GM13976 (cell line): ENCODE measurements around the gene TRIM37.

ENCODE experiments used
- DNase-seq: peaks from one replicate; pipeline ENCODE4 v3.0.0; 2012; ENCODE audit warnings: low spot score
- in situ Hi-C: fragments of 300-500 bp; cut with MboI; formaldehyde crosslinking; loops from one replicate; pipeline ENCODE4 v1.12.0; 2022; ENCODE audit warnings: low sequenced_read_pairs, mixed read lengths, inconsistent platforms; ENCODE audit not compliant: unreplicated experiment
- TF ChIP-seq, protein P1 (sequence below): IDR thresholded peaks from 2 replicates; pipeline ENCODE4 v1.5.1; 2012; ENCODE audit warnings: borderline replicate concordance, mild to moderate bottlenecking; ENCODE audit not compliant: insufficient read depth; ENCODE audit errors: extremely low read depth, missing control alignments, control extremely low read depth

The TRIM37 gene

DNA sequence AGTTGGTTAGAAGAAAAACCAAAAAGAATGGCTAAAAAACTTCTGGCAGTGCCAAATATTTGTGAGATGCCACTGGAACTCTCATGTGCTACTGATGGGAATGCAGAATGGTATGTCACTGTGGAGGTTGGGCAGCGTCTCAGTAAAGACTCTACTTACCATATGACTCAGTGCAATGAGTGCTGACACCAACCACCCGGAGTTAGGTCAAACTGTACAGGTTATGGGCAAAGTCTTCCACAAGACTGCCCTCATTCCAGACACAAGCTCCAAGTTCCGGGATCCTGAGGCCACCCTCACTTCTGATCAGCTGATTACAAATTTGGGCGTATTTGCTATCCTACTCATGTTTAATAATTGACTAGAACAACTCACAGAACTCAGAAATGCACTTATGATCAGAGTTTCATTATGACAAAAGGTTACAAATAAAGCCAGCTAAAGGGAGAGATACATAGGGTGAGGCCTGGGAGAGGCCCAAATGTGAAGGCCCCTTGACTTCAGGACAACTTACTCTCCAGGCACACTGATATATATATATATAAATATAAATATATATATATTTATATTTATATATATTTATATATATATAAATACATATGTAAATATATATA lies 114.9 kb downstream of the TRIM37 start:
- TF ChIP-seq, protein P1, sequence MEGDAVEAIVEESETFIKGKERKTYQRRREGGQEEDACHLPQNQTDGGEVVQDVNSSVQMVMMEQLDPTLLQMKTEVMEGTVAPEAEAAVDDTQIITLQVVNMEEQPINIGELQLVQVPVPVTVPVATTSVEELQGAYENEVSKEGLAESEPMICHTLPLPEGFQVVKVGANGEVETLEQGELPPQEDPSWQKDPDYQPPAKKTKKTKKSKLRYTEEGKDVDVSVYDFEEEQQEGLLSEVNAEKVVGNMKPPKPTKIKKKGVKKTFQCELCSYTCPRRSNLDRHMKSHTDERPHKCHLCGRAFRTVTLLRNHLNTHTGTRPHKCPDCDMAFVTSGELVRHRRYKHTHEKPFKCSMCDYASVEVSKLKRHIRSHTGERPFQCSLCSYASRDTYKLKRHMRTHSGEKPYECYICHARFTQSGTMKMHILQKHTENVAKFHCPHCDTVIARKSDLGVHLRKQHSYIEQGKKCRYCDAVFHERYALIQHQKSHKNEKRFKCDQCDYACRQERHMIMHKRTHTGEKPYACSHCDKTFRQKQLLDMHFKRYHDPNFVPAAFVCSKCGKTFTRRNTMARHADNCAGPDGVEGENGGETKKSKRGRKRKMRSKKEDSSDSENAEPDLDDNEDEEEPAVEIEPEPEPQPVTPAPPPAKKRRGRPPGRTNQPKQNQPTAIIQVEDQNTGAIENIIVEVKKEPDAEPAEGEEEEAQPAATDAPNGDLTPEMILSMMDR = no peak
- in situ Hi-C loops = no loop called here
- DNase-seq = peak; percentile 41

DNA sequence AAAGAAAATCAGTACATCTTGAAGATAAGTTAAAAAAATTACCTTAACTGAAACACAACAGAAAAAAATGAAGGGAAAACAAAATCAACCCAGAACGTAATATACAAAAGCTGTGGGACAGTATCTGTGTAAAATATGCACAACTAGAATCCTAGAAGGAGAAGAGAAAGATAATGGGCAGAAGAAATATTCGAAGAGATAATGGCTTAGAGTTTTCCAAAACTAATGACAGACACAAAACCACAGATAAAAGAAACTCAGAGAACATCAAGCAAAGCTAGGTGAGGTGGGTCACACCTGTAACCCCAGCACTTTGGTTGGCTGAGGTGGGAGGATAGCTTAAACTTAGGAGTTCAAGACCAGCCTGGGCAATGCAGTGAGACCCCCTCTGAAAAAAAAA lies 117.1 kb downstream of the TRIM37 start:
- TF ChIP-seq, protein P1 = no peak
- DNase-seq = no peak
- in situ Hi-C loops = no loop called here

DNA sequence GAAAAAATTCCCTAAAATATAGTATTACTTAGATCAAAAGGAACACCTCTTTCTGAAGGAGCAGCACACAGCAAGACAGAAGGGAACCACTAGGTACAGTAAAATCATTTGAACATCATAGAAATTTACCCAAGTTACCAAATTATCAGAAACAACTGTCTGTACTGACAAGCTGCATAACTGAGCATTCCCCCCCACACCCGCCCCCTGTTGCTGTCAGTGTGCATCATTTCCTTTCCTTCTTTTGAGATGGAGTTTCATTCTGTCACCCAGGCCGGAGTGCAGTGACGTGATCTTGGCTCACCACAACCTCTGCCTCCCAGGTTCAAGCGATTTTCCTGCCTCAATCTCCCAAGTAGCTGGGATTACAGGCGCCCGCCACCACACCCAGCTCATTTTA lies 120.7 kb downstream of the TRIM37 start:
- TF ChIP-seq, protein P1 = no peak
- no peak for DNase-seq
- in situ Hi-C loops = no loop called here

DNA sequence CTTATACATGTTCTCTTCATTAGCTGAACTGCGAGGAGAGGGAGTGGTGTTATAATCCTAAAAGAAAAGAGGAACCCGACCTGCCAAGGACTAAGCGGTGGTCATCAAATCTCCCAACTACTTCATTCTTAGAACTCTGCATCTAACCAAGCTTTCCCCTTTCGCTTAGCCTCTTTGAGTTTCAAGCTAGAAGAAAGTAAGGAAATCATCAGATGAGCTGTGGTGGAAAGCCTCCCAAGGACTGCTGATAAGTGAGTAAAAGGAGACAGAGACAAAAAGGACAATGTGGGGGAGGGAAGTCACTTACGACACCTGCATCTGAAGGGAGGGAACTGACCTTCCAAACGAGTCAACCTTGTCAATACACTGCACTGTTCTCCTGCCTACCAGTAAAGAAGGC lies 121.3 kb downstream of the TRIM37 start:
- DNase-seq = no peak
- in situ Hi-C loops = no loop called here

DNA sequence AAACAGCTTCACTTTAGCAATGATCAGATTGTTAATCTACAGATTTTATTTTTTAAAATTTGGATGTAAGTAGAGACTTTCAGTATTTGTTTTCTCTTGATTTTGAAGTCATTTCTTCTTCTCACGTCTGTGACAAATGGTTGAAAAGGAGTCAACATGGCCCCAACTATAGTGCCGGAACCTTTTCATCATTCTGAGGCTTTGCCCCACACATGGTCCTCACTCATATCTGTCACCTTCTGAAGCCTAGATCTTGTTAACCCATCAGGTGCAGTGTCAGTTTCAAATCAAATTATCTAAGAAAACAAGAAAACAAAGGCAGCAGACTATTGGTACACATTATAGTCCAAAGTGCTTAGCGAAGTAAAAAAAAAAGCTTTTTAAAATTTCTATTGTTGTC lies 124.1 kb downstream of the TRIM37 start:
- TF ChIP-seq, protein P1 = no peak
- in situ Hi-C loops = no loop called here
- DNase-seq = no peak

More for the DNA sequence above, 121.3 kb downstream of the TRIM37 start:
- TF ChIP-seq, protein P1 = no peak

DNA sequence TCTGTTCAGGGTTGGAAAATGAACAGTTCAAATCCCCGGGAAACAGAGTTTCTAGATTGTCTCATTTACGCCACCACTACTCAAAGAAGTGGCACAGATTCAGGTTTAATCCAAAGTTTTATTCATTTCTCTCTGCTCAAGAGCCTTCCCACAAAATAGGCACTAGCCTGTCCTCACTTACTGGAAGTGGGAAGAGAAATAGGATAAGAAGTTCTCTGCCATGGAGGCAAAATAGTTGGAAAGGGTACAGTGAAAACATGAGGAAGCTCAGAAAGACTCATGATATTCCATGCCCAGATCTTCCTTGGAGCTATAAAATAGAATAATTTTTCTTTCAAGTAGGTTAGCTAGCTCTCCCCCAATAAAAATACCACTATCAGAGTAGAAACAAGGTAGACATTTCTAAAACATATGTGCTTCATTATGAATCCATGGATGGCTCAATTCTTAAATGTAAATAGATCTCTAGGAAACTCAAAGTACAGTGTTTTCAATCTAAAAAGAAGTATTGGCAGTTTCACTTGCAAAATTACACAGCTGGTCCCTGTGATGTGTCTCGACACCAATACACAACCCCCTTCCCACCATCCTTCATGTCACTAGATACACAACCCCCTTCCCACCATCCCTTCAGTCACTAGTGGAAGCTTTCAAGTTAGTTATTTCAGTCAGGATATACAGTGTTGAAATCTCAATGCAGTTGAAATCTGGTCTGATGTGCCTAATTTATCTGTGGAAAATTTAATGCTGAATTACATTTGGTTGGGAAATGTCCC lies 125.8 kb downstream of the TRIM37 start:
- no peak for DNase-seq
- in situ Hi-C loops = no loop called here
- TF ChIP-seq, protein P1 = no peak
